Activated T-helper 9 cell treated with anti-CD3 and anti-CD28 coated beads, Interleukin-2, amount 50 U/mL, for 16 hours (primary cell): ENCODE results near the gene ADAMTS16.

Experiments used
- DNase-seq: peaks from one replicate; pipeline ENCODE4 v3.0.0-alpha.2; 2020; ENCODE audit warnings: low read depth

ADAMTS16 gene

GRCh38 chr5:5144441-5144840, 4.3 kb downstream of the ADAMTS16 start:
- no peak for DNase-seq

- DNase-seq, result no peak
Observed at GRCh38 chr5:5145651-5146529, 5.8 kb downstream of the ADAMTS16 start.

GRCh38 chr5:5146530-5147160, 6.5 kb downstream of the ADAMTS16 start:
- DNase-seq, result no peak

- no peak for DNase-seq
Observed at GRCh38 chr5:5149154-5149553, 9.0 kb downstream of the ADAMTS16 start.

- no peak for DNase-seq
Observed at GRCh38 chr5:5150667-5151066, 10.5 kb downstream of the ADAMTS16 start.

GRCh38 chr5:5154733-5155132, 14.6 kb downstream of the ADAMTS16 start:
- no peak for DNase-seq

- DNase-seq, result no peak
Observed at GRCh38 chr5:5155617-5156016, 15.5 kb downstream of the ADAMTS16 start.

GRCh38 chr5:5156471-5157082, 16.4 kb downstream of the ADAMTS16 start:
- DNase-seq, result no peak

GRCh38 chr5:5158472-5158895, 18.4 kb downstream of the ADAMTS16 start:
- DNase-seq, result no peak

- no peak for DNase-seq
Observed at GRCh38 chr5:5159282-5160103, 19.4 kb downstream of the ADAMTS16 start.

GRCh38 chr5:5164163-5164562, 24.0 kb downstream of the ADAMTS16 start:
- DNase-seq, result no peak

GRCh38 chr5:5165541-5166002, 25.4 kb downstream of the ADAMTS16 start:
- no peak for DNase-seq

GRCh38 chr5:5169466-5169865, 29.3 kb downstream of the ADAMTS16 start:
- DNase-seq, result no peak

GRCh38 chr5:5178136-5178535, 38.0 kb downstream of the ADAMTS16 start:
- DNase-seq, result no peak

GRCh38 chr5:5178580-5178979, 38.5 kb downstream of the ADAMTS16 start:
- no peak for DNase-seq

- DNase-seq, result no peak
Observed at GRCh38 chr5:5179079-5179478, 38.9 kb downstream of the ADAMTS16 start.

- DNase-seq, result no peak
Observed at GRCh38 chr5:5179597-5179996, 39.5 kb downstream of the ADAMTS16 start.

GRCh38 chr5:5181650-5182324, 41.7 kb downstream of the ADAMTS16 start:
- no peak for DNase-seq

GRCh38 chr5:5182508-5183188, 42.5 kb downstream of the ADAMTS16 start:
- no peak for DNase-seq

- no peak for DNase-seq
Observed at GRCh38 chr5:5183189-5183699, 43.1 kb downstream of the ADAMTS16 start.

GRCh38 chr5:5183933-5184332, 43.8 kb downstream of the ADAMTS16 start:
- DNase-seq, result no peak
